MM.1S (cell line): Measurements from ENCODE around the gene SLC5A11.

Source experiments
- DNase-seq: peaks from one replicate; pipeline ENCODE4 v3.0.0-alpha.2; 2015
- H2AFZ ChIP-seq: fragments of 300-600 bp; sonication (generic); 2 replicates; pipeline ENCODE4 v1.6.0; 2016; ENCODE audit warnings: antibody characterized with exemption, low read length
- H3F3A ChIP-seq: fragments of 300-600 bp; sonication (generic); 2 replicates; pipeline ENCODE4 v1.6.1; 2016; ENCODE audit warnings: mild to moderate bottlenecking, antibody characterized with exemption, low read length, moderate library complexity, mixed read lengths; ENCODE audit not compliant: insufficient read depth
- H3K27ac ChIP-seq: fragments of 300-600 bp; sonication (generic); 2 replicates; pipeline ENCODE4 v1.5.1; 2016; ENCODE audit warnings: mild to moderate bottlenecking, low read length
- H3K27me3 ChIP-seq: fragments of 300-600 bp; sonication (generic); replicated peaks from 2 replicates; pipeline ENCODE4 v1.6.0; 2016; ENCODE audit warnings: low read length; ENCODE audit not compliant: insufficient read depth
- H3K36me3 ChIP-seq: fragments of 300-600 bp; sonication (generic); replicated peaks from 2 replicates; pipeline ENCODE4 v1.6.1; 2016; ENCODE audit warnings: mild to moderate bottlenecking, low read length, mixed read lengths; ENCODE audit not compliant: insufficient read depth
- H3K4me1 ChIP-seq: fragments of 300-600 bp; sonication (generic); 2 replicates; pipeline ENCODE4 v1.6.1; 2016; ENCODE audit warnings: low read length, mixed read lengths
- H3K4me2 ChIP-seq: fragments of 300-600 bp; sonication (generic); 2 replicates; pipeline ENCODE4 v1.6.0; 2016; ENCODE audit warnings: low read depth, low read length
- H3K4me3 ChIP-seq: fragments of 300-600 bp; sonication (generic); 2 replicates; pipeline ENCODE4 v1.5.1; 2016; ENCODE audit warnings: low read length, mixed read lengths
- H3K79me2 ChIP-seq: fragments of 300-600 bp; sonication (generic); 2 replicates; pipeline ENCODE4 v1.6.1; 2016; ENCODE audit warnings: mixed run types, low read length, mixed read lengths
- H3K9ac ChIP-seq: fragments of 300-600 bp; sonication (generic); 2 replicates; pipeline ENCODE4 v1.6.1; 2016; ENCODE audit warnings: low read length, mixed read lengths
- H3K9me2 ChIP-seq: fragments of 300-600 bp; sonication (generic); replicated peaks from 2 replicates; pipeline ENCODE4 v1.6.1; 2016; ENCODE audit warnings: mild to moderate bottlenecking, low read length, mixed read lengths; ENCODE audit not compliant: insufficient read depth
- H3K9me3 ChIP-seq: fragments of 300-600 bp; sonication (generic); replicated peaks from 2 replicates; pipeline ENCODE4 v1.6.1; 2016; ENCODE audit warnings: mild to moderate bottlenecking, low read length, mixed read lengths; ENCODE audit not compliant: insufficient read depth
- H4K20me1 ChIP-seq: fragments of 300-600 bp; sonication (generic); 2 replicates; pipeline ENCODE4 v1.6.1; 2016; ENCODE audit warnings: mild to moderate bottlenecking, low read length, moderate library complexity, mixed read lengths; ENCODE audit not compliant: insufficient read depth
- CTCF ChIP-seq: fragments of 300-600 bp; sonication (generic); IDR thresholded peaks from 2 replicates; pipeline ENCODE4 v1.5.1; 2016; ENCODE audit warnings: antibody characterized with exemption, low read length, mixed read lengths
- EZH2 ChIP-seq: fragments of 300-600 bp; sonication (generic); optimal IDR thresholded peaks from 2 replicates; pipeline ENCODE3; 2017; ENCODE audit warnings: low read depth, mild to moderate bottlenecking, antibody characterized with exemption, low read length, mixed read lengths
- EZH2phosphoT487 ChIP-seq: fragments of 300-600 bp; sonication (generic); IDR thresholded peaks from 2 replicates; pipeline ENCODE4 v1.6.1; 2018; ENCODE audit warnings: antibody characterized with exemption, low read length

The SLC5A11 gene

GRCh38 chr16:24858219-24859041 is 12.7 kb downstream of the SLC5A11 start:
- Histone ChIP-seq H3K36me3 (no peaks in the 10 kb centered on the region), H3K4me1 (no peaks in the 10 kb centered on the region), H3K9me3 (no peaks in the 10 kb centered on the region), H3F3A (no peaks in the 10 kb centered on the region), H3K9me2 (no peaks in the 10 kb centered on the region), H3K79me2 (no peaks in the 10 kb centered on the region), H3K9ac (no peak overlapping the region), H2AFZ (no peak overlapping the region), H3K4me3 (no peak overlapping the region), H3K4me2 (no peak overlapping the region), H3K27ac (no peak overlapping the region), H3K27me3 (no peaks in the 10 kb centered on the region), H4K20me1 (no peaks in the 10 kb centered on the region)
- peak; percentile 48 for DNase-seq
- no peak for TF ChIP-seq EZH2

GRCh38 chr16:24861461-24861860 is 15.7 kb downstream of the SLC5A11 start:
- Histone ChIP-seq H2AFZ (no peak overlapping the region), H3K4me2 (no peak overlapping the region), H3K4me3 (no peak overlapping the region), H3K4me1 (no peaks in the 10 kb centered on the region), H3K36me3 (no peaks in the 10 kb centered on the region), H3K27me3 (no peaks in the 10 kb centered on the region), H3K9ac (no peak overlapping the region), H3F3A (no peaks in the 10 kb centered on the region), H3K79me2 (no peaks in the 10 kb centered on the region), H3K9me2 (no peaks in the 10 kb centered on the region), H3K27ac (no peak overlapping the region), H3K9me3 (no peaks in the 10 kb centered on the region), H4K20me1 (no peaks in the 10 kb centered on the region)
- DNase-seq, result no peak
- TF ChIP-seq EZH2phosphoT487, result no peak
- no peak for TF ChIP-seq EZH2
- no peak for TF ChIP-seq CTCF

- Histone ChIP-seq H3K27ac (no peak overlapping the region), H3F3A (no peaks in the 10 kb centered on the region), H3K9me3 (no peaks in the 10 kb centered on the region), H3K9ac (no peak overlapping the region), H3K4me2 (no peak overlapping the region), H3K36me3 (no peaks in the 10 kb centered on the region), H2AFZ (no peak overlapping the region), H3K4me3 (no peak overlapping the region), H3K4me1 (no peaks in the 10 kb centered on the region), H3K27me3 (no peaks in the 10 kb centered on the region), H4K20me1 (no peaks in the 10 kb centered on the region), H3K9me2 (no peaks in the 10 kb centered on the region), H3K79me2 (no peaks in the 10 kb centered on the region)
- DNase-seq, result no peak
- TF ChIP-seq CTCF, result no peak
- TF ChIP-seq EZH2, result no peak
- no peak for TF ChIP-seq EZH2phosphoT487
Measured at GRCh38 chr16:24863582-24864437, 18.0 kb downstream of the SLC5A11 start.
